GM21737 (cell line): Measurements from ENCODE around the gene ZPBP2.
"Not testable (repeated sequence)": the region's sequence is repeated elsewhere in the genome, so short reads cannot be mapped to it uniquely, and the experiment has no call there.

Experiments used
- ATAC-seq: cut with Tn5 transposase; IDR thresholded peaks from one replicate; pipeline ENCODE4 v1.9.1; 2021; ENCODE audit warnings: mild to moderate bottlenecking, moderate library complexity; ENCODE audit not compliant: unreplicated experiment

ZPBP2 gene

DNA sequence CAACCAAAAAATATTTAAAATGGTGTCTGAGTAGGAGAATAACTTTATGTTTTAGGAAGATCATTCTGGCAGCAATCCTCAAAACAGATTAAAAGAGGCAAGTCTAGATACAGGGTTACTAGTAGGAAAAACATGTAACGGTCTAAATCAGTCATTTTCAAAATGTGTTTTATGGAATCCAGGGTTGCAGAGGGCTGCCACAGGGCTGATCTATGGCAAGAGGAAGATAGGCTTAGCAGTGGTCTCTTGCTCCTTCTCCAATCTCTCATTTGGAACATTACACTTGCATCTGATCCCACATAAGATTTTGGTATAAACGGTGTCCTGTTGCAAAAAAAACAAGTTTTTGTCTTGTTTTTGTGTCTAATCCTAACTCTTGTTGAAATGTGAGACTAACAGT lies 13.1 kb upstream of the ZPBP2 start:
- no peak for ATAC-seq

DNA sequence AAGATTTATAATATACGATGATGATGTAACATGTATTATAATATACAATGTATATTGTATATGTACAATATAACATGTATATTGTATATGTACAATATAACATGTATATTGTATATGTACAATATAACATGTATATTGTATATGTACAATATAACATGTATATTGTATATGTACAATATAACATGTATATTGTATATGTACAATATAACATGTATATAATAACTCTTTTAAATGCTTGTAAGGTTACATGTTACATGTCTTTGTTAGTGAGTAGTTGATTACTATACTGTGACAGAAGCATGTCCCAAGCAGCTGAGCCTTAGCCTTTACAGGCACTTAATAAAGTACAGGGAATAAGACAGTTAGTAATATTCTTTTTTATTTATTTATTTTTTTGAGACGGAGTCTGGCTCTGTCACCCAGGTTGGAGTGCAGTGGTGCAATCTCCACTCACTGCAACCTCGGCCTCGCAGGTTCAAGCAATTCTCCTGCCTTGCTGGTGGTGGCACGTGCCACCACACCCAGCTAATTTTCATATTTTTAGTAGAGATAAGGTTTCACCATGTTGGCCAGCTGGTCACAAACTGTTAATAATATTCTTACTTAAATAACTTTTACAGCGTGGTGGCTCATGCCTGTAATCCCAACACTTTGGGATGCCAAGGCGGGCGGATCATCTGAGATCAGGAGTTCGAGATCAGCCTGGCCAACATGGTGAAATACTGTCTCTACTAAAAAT lies 11.9 kb upstream of the ZPBP2 start:
- not testable (repeated sequence) for ATAC-seq

DNA sequence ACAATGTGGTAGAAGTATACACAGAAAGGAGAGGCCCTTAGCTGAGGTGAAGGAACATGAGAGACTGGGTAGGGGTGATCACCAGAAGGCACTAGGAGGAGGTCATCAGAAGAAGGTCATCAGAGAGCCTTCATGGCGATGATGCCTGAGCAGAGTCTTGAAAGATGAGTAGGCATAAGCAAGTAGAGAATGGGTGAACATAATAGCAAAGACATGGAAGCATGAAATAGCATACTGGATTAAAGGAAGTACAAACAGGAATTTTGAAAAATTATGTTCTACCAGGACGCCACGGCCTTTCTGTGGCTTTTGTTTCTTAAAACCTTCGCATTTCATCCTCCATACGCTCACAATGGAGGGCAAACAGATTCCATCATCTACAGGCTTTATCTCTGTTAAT lies 6.8 kb upstream of the ZPBP2 start:
- ATAC-seq, result no peak

DNA sequence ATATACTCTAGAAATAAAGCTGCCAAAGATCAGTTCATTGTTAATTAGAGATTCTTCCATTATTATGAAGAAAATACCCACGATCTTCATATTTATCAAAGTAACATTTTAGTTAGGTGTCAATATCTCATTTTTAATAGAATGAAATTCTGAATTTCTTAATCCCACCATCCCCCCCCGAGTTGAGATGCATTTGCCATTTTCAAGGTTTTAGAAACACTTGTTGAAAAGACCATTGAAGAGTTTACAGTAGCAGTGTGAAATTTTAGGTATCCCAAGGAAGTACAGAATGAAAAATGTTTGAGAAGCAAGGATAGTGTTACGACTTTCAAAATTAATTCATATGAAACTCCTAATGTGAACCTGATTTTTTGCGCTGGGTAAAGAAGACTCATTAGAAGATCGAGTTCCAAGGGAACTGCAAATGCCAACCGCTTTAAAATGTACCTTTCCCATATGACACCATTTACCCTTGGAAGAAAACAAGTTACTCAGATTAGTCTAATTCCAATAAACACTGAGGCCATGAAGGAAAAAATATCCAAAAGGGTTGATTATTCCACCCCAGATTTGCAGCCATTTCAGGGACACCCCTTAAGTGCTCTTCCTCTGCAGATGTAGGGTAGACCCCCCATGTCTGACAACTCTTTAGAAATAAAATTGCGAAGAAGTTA lies 4.6 kb upstream of the ZPBP2 start:
- no peak for ATAC-seq

DNA sequence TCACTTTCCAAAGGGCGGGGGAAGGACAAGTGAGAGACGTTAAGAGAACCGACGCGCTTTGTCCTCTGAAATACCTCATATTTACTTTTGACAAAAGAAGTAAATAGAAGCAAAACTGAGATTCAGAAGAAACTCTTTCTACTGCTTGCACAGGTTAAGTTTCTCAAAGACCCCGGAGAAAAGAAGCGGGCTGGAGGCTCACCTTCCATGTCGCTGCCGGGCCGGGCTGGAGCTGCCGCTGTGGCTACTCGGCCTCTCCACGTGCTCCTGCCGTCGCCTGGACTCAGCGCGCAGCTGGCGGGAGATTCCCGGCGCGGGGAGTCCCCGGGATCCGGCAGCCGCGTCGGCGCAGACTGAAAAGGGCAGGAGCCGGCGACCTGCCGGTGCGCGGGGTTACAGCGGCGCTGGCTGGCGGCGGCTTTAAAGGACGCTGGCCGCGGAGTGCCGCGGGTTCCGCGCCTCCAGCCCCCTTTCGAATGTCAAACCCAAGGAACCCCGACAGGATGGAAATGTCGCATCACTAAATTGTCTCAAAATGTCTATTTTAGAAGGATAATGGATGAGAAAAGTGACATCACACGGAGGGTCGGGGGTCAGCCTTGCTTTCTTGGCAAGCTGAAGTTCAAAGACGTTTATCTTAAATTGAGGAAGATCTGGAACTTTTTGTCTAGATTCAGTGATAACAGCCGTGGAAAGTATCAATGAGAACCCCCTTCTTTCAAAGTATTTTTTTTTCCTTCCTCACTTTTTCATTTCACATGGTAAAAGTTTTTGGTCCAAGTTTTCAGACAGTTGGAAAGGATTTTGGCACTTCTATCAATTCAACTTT lies 3.9 kb upstream of the ZPBP2 start, which contains the start of gene IKZF3:
Gene IKZF3, minus strand, starts transcription at position 395 of the 829 bp plus-strand sequence. Its CDS starts 186 bp downstream, at position 209.
- peak; percentile 35 for ATAC-seq

DNA sequence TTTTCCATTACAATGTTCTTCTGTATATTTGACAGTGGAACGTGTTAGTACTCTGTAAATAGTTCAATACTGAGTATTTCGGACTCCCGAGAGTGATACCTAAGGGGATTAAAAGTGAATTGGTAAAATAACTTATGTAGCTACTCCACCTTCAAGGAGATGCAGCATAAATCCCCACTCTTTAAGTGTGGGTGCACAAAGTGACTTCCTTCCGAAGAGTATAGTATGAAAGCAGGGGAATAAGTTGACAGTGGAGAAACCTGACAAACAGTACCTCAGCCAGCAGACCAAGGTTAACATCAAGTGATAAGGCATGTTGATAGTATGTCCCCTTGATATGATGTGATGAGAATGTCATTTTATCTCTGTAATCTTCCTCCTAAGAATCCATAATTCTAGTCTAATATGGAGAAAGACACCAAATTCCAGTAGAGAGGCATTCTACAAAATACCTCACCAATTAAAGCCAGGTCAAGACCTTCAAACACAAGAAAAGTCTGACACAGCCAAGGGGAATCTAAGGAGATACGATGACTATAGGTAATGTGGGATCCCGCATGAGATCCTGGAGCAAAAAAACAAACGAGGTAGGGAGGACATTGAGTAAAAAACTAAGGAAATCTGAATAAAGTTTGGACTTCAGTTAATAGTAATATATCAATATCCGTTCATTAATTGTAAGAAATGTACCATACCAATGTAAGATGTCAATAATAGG lies 1.8 kb upstream of the ZPBP2 start:
- ATAC-seq, result no peak

DNA sequence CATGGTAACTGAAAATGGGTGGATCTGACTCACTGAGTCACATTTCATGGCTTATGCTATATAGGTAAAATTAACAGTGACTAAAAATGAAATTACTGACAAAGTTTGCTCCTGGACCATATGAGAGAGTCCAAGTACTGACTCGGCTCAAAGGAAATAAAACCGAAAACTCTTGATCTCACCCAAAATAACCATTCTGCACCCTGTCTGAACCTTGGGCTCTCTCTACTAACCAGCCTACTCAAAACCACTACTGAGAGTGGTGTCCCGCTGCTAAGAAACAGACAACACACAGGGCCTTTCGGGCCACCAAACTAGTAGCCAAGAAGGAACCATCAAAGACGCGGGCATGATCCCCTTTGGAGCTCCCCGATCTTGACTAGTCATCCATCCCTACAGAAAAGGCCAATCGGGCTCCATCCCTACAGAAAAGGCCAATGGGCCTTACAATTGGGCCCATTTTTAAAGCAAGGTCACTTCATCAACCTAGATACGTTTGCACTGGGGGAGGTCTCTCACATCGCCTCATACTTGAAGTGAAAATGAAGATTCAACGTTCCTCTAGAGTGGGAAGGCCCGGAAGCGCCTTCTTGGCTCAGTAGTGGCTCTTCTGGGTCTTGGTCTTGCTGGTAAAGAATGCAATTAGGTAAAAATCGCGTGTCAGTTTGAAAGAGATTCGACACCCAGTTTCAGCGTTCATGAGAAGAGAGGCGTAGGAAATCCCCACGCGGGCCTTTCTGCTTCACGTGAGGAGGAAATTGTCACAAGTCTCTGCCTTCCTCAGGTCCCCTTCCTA lies 720 bp upstream of the ZPBP2 start:
- peak; percentile 45 for ATAC-seq

DNA sequence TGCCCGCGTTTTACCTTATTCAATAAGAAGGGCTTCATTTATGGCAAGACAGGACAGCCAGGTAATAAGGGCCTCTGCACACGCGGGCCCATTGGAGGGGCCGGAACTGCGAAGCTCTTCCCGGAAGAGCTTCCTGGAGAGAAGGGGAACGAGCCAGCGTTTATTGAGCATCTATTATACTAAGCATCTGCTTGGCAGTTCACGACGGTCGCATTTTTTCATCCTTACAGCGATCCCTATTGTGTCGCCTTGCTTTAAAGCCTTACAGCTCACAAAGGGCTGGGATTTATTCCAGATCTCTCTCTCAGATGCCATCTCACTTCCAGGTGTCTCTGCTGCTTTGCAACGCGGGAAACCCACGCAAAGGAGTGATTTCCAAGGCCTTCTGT lies 546 bp downstream of the ZPBP2 start:
- ATAC-seq, result no peak

DNA sequence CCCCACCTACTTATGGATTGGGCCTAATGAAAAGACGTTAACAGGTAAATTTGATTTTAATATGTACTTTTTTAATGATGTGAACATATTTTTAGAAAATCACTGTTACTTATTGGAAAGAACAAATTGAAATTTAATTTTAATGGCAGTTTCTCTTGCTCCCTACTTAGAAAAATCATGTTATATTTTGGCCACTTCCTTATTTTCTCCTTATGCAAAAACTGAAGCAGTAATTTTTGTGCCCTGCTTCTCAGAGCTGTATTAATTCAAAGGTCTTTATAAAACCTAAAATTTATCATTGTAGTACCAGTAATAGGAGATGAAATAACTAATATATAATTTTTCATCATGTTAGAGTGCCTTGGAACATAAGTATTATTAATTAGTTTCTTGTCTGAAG lies 2.8 kb downstream of the ZPBP2 start:
- ATAC-seq, result no peak

DNA sequence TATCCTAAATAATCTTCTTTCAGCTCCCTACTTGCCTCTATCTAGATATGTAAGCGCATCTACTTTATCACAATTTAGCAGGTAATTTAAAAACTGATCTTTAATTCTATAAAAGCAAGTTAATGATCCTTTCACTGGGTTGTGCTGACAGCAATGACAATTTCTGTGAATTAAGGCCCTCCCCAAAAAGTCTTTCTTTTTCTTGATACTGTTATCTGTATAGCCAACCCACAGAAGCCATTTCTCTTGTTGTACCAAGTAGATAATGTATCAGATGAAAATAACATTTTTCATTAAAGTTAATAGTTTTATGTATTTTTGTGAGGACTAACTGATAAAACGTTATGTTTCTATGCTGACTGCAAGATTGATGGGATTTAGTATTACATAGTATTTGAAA lies 3.8 kb downstream of the ZPBP2 start:
- ATAC-seq, result no peak

DNA sequence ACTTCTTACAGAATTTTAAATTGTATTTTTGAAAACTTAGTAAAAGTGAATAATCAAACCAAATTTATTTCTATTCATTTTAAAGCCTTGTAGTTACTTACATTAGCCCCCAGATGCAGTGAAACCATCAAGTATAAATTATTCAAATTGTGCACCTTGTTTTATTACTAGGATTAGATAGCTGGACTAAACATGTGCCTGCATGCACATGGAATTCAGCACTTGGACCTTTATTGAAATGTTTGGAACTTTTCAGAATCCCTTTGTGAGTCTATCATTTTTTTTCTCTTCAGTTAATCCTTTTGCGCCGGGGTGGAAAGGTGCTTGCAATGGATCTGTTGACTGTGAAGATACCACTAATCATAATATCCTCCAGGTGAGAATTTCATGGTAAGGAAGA lies 4.7 kb downstream of the ZPBP2 start:
- ATAC-seq, result no peak

DNA sequence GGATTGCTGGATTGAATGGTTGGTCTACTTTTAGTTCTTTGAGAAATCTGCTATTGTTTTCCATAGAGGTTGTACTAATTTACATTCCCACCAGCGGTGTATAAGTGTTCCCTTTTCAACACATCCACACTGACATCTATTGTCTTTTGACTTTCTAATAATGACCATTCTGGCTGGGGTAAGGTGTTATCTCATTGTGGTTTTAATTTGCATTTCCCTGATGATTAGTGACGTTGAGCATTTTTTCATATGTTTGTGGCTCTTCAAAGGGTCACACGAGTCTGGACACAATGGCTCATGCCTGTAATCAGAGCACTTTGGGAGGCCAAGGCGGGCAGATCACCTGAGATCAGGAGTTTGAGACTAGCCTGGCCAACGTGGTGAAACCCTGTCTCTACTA lies 18.1 kb downstream of the ZPBP2 start:
- ATAC-seq, result not testable (repeated sequence)

DNA sequence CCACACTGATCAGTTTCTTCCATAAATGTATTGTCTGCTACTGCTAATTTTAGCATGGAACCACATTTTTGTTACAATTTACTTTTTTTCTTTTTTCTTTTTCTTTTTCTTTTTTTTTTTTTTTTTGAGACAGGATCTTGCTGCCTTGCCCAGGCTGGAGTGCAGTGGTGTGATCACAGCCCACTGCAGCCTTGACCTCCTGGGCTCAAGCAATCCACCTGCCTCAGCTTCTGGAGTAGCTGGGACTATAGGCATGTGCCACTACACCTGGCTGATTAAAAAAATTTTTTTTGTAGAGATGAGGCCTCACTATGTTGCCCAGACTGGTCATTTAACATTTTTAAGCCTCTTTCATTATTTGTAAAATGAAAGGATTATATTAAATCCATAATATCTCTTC lies 19.1 kb downstream of the ZPBP2 start:
- no peak for ATAC-seq

DNA sequence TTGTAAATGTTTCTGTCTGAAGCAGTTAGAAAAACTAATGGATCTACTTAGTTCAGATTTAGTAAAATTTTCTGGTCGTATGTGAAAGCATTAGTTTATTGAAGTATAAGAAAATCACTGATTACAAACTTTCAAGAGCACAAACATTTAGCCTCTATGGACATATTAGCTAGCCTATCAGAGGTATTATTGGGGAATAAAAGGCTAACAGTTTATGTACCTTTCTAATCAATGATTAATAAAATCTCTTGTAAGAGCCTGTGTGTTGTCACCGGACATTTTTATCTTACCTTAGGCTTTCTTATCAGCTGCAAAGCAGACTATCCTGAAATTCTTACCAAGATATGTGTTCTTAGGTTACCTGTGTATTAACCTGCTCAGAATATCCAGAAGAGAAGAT lies 21.2 kb downstream of the ZPBP2 start:
- ATAC-seq, result no peak

DNA sequence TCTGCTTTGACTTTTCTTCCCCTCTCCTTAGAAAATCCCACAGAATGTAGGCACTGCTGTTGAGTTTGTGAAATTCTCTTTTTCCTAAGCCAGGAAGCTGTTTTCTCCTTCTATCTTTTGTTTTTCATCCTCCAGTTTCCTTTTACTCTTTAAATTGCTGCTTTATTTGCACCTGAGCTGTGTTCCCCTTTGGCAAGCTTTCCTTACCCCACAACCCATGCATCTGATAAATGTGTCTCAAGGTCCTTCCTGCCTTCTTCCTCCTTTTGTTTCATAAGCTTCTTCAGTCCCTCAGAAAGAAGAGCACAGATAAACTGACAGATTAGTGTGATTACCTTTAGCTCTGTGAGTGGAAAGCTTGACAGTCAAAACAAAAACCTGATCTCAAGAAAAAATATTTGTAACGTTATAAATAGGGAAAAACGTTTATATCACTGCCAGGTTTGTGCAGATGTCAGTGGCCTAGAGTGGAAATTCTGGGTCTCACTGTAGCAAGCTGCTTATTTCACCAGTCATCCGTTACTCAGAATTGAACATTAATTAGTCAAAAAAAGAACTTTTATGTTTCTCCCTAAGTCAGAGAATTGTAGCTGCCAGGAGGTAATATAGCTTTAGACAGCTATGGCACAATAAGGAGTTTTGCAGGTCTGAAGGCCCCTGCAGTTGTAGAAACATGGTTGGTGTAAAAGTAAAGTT lies 26.8 kb downstream of the ZPBP2 start:
- ATAC-seq, result no peak

DNA sequence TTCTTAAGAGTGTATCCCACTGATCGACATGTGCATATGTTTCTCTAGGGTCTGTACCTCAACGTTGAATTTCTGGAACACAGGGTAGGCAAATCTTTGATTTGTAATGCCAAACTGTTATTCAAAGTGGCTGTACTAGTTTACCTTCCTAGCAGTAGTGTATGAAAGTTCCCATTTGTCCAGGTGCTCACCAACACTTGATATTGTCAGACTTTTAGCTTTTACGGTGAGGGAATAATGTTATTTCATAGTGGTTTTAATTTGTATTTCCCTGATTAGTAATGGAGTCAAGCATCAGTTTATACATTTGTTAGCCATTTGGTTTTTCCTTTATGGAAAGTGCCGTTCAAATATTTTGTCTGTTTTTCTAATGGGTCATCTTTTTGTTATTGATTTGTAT lies 30.1 kb downstream of the ZPBP2 start:
- no peak for ATAC-seq

DNA sequence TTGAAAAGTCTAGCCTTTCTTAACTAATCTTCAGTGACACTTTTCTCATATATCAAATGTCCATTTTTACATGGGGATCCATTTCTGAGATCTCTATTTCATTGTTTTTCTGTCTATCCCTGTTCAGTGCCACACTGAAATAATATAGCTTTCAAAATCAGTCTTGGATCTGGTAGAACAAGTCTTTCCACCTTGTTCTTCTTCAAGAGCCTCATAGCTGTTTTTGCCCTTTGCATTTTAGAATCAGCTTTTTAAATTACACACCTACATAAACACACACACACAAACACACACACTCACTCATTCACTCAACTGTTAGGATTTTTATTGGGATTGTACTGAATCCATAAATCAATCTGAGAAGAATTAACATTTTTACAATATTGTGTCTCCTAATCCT lies 31.2 kb downstream of the ZPBP2 start:
- ATAC-seq, result no peak

DNA sequence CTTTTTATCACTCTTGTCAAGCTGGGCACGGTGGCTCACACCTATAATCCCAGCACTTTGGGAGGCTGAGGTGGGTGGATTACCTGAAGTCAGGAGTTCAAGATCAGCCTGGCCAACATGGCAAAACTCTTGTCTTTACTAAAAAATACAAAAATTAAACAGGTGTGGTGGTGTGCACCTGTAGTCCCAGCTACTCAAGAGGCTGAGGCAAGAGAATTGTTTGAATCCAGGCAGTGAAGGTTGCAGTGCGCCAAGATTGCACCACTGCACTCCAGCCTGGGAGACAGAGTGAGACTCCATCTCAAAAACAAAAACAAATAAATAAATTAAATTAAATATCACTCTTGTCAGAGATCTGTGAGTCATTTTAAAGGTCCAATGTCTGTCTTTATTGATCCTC lies 34.0 kb downstream of the ZPBP2 start:
- not testable (repeated sequence) for ATAC-seq

DNA sequence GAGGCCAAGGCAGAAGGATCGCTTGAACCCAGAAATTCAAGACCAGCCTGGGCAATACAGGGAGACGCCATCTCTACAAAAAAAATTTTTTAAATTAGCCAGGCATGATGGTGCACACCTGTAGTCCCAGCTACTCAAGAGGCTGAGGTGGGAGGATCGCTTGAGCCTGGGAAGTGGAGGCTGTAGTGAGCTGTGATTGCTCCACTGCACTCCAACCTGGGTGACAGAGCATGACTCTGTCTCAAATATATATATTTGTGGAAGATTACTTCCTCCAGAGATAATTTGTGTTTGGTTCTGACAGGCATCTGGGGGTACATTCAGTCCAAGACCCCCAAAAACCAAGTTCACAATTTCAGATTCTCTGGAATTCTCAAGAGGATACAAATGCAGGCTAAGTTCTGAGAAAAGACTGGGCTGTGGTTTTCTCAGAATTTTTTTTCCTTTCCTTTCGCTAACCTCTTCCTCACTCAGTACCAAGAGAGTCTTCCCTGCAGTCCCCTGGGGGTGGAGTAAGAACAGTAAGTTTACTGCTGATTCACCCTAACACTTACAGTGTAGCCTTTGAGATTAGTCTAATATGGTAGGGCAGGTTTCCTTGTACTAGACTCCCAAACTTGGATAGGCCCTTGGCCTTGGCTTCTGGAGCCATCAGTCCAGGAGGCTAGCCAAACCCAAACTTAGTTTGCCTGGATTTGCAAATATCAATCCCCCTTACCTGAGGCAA lies 35.3 kb downstream of the ZPBP2 start:
- ATAC-seq, result no peak
